IgD-negative memory B cell (primary cell): Measurements from ENCODE around the gene ZNF730. TPM values are rescaled to one million over a fixed set of nuclear protein-coding genes. Genes with fewer than 3 reads are reported as not detected.
"Not testable (repeated sequence)": the region's sequence is repeated elsewhere in the genome, so short reads cannot be mapped to it uniquely, and the experiment has no call there.

ENCODE experiments used
- H3K27ac Mint-ChIP-seq, 3 donors: one replicate each; pipeline ENCODE4 v1.8.0; 2020 to 2022; ENCODE audit warnings: mild to moderate bottlenecking in 3 of 3, mixed read lengths in 3 of 3, moderate library complexity in 1 of 3
- H3K27me3 Mint-ChIP-seq: one replicate; pipeline ENCODE4 v1.8.0; 2021; ENCODE audit warnings: mixed read lengths
- H3K36me3 Mint-ChIP-seq: one replicate; pipeline ENCODE4 v1.8.0; 2020; ENCODE audit warnings: mild to moderate bottlenecking, mixed read lengths
- H3K4me1 Mint-ChIP-seq, 3 donors: one replicate each; pipeline ENCODE4 v1.8.0; 2020 to 2022; ENCODE audit warnings: mixed read lengths in 3 of 3, mild to moderate bottlenecking in 1 of 3
- H3K4me3 Mint-ChIP-seq, 4 donors: one replicate each; pipeline ENCODE4 v1.8.0; 2020 to 2022; ENCODE audit warnings: mild to moderate bottlenecking in 4 of 4, mixed read lengths in 4 of 4, moderate library complexity in 3 of 4
- H3K9me3 Mint-ChIP-seq, 3 donors: one replicate each; pipeline ENCODE4 v1.8.0; 2020 to 2021; ENCODE audit warnings: mixed read lengths in 3 of 3, mild to moderate bottlenecking in 1 of 3
- polyA plus RNA-seq: library from polyadenylated mRNA; unstranded; fragments of 300-500 nt; fragmentation: Illumina TruSeq; gene quantifications from one replicate; pipeline ENCODE4 v1.2.3, GENCODE V29; 2021

Gene ZNF730
- polyA plus RNA-seq, result 0.83 TPM

GRCh38 chr19:23116802-23117571, at the start of gene ZNF730:
Gene ZNF730, plus strand, starts transcription at chr19:23117025. Its CDS starts 149 bp downstream, at chr19:23117174.
- Mint-ChIP-seq H3K27me3 (peaks cover 1% of the 10 kb centered on the region), H3K27ac (peak within 1 kb of the TSS in 1 of 3 donors; percentile 50), H3K9me3 (peaks cover 0 to 4% (median 3%) of the 10 kb centered on the region in 3 donors), H3K4me1 (peaks cover 2 to 4% (median 4%) of the 10 kb centered on the region in 3 donors), H3K4me3 (peak within 1 kb of the TSS; percentile 84 to 92 (median 90)), H3K36me3 (no peaks in the 10 kb centered on the region)

GRCh38 chr19:23070353-23071146, 46.3 kb upstream of the ZNF730 start:
- H3K27me3 Mint-ChIP-seq, result peaks cover 15% of the 10 kb centered on the region
- H3K36me3 Mint-ChIP-seq, result no peaks in the 10 kb centered on the region
- H3K9me3 Mint-ChIP-seq, result peaks cover 5 to 9% (median 6%) of the 10 kb centered on the region in 3 donors
- H3K27ac Mint-ChIP-seq, result no peak overlapping the region
- peaks cover 0 to 3% (median 2%) of the 10 kb centered on the region in 3 donors for H3K4me1 Mint-ChIP-seq
- peak overlapping the region in 1 of 4 donors; percentile 32 for H3K4me3 Mint-ChIP-seq

- no peak overlapping the region for H3K27ac Mint-ChIP-seq
- peaks cover 15% of the 10 kb centered on the region for H3K27me3 Mint-ChIP-seq
- H3K9me3 Mint-ChIP-seq, result peaks cover 4 to 9% (median 6%) of the 10 kb centered on the region in 3 donors
- peaks cover 0 to 5% (median 3%) of the 10 kb centered on the region in 3 donors for H3K4me1 Mint-ChIP-seq
- H3K4me3 Mint-ChIP-seq, result peak overlapping the region in 1 of 4 donors; percentile 65
- H3K36me3 Mint-ChIP-seq, result no peaks in the 10 kb centered on the region
These were observed 45.7 kb upstream of the ZNF730 start for GRCh38 chr19:23071147-23071511.

GRCh38 chr19:23075031-23075733, 41.6 kb upstream of the ZNF730 start:
- Mint-ChIP-seq H3K9me3 (peaks cover 2 to 9% (median 6%) of the 10 kb centered on the region in 3 donors), H3K27ac (no peak overlapping the region), H3K27me3 (peaks cover 13% of the 10 kb centered on the region), H3K4me1 (peaks cover 0 to 5% (median 3%) of the 10 kb centered on the region in 3 donors), H3K4me3 (peak overlapping the region; percentile 29 to 83 (median 62)), H3K36me3 (no peaks in the 10 kb centered on the region)

- not testable (repeated sequence) for H3K36me3 Mint-ChIP-seq, H3K27ac Mint-ChIP-seq, H3K9me3 Mint-ChIP-seq, H3K27me3 Mint-ChIP-seq, H3K4me3 Mint-ChIP-seq, H3K4me1 Mint-ChIP-seq
These were observed 39.0 kb upstream of the ZNF730 start for GRCh38 chr19:23077776-23078175.

- H3K4me3 Mint-ChIP-seq, result no peak overlapping the region
- peaks cover 3% of the 10 kb centered on the region for H3K36me3 Mint-ChIP-seq
- no peak overlapping the region for H3K27ac Mint-ChIP-seq
- peaks cover 15 to 30% (median 22%) of the 10 kb centered on the region in 3 donors for H3K9me3 Mint-ChIP-seq
- H3K4me1 Mint-ChIP-seq, result no peaks in the 10 kb centered on the region
- no peaks in the 10 kb centered on the region for H3K27me3 Mint-ChIP-seq
These were observed 23.0 kb upstream of the ZNF730 start for GRCh38 chr19:23093832-23094231.

- Mint-ChIP-seq H3K36me3 (peaks cover 3% of the 10 kb centered on the region), H3K4me3 (no peak overlapping the region), H3K27ac (no peak overlapping the region), H3K9me3 (peaks cover 13 to 35% (median 20%) of the 10 kb centered on the region in 3 donors), H3K27me3 (no peaks in the 10 kb centered on the region), H3K4me1 (no peaks in the 10 kb centered on the region)
These were observed 21.4 kb upstream of the ZNF730 start for GRCh38 chr19:23095418-23095817.

GRCh38 chr19:23098286-23098685, 18.5 kb upstream of the ZNF730 start:
- peaks cover 7 to 26% (median 13%) of the 10 kb centered on the region in 3 donors for H3K9me3 Mint-ChIP-seq

GRCh38 chr19:23098988-23099387, 17.8 kb upstream of the ZNF730 start:
- H3K27me3 Mint-ChIP-seq, result no peaks in the 10 kb centered on the region
- H3K4me1 Mint-ChIP-seq, result no peaks in the 10 kb centered on the region
- no peak overlapping the region for H3K4me3 Mint-ChIP-seq
- H3K36me3 Mint-ChIP-seq, result peaks cover 1% of the 10 kb centered on the region
- H3K9me3 Mint-ChIP-seq, result peaks cover 7 to 26% (median 13%) of the 10 kb centered on the region in 3 donors
- H3K27ac Mint-ChIP-seq, result no peak overlapping the region

More at GRCh38 chr19:23098286-23098685, 18.5 kb upstream of the ZNF730 start:
- Mint-ChIP-seq H3K36me3 (peaks cover 1% of the 10 kb centered on the region), H3K4me3 (no peak overlapping the region), H3K27ac (no peak overlapping the region), H3K4me1 (no peaks in the 10 kb centered on the region), H3K27me3 (no peaks in the 10 kb centered on the region)

- H3K4me3 Mint-ChIP-seq, result no peak overlapping the region
- H3K9me3 Mint-ChIP-seq, result peaks cover 7 to 23% (median 10%) of the 10 kb centered on the region in 3 donors
- H3K36me3 Mint-ChIP-seq, result peaks cover 1% of the 10 kb centered on the region
- H3K4me1 Mint-ChIP-seq, result no peaks in the 10 kb centered on the region
- no peaks in the 10 kb centered on the region for H3K27me3 Mint-ChIP-seq
- no peak overlapping the region for H3K27ac Mint-ChIP-seq
These were observed 16.9 kb upstream of the ZNF730 start for GRCh38 chr19:23099966-23100365.

- peaks cover 1% of the 10 kb centered on the region for H3K36me3 Mint-ChIP-seq
- peaks cover 6 to 16% (median 7%) of the 10 kb centered on the region in 3 donors for H3K9me3 Mint-ChIP-seq
- H3K27me3 Mint-ChIP-seq, result no peaks in the 10 kb centered on the region
- no peak overlapping the region for H3K4me3 Mint-ChIP-seq
- H3K27ac Mint-ChIP-seq, result no peak overlapping the region
- no peaks in the 10 kb centered on the region for H3K4me1 Mint-ChIP-seq
These were observed 15.6 kb upstream of the ZNF730 start for GRCh38 chr19:23101241-23101640.

- Mint-ChIP-seq H3K9me3 (peaks cover 0 to 4% (median 0%) of the 10 kb centered on the region in 3 donors), H3K27ac (no peak overlapping the region), H3K4me3 (peak overlapping the region in 1 of 4 donors; percentile 5), H3K4me1 (peaks cover 2 to 4% (median 4%) of the 10 kb centered on the region in 3 donors), H3K27me3 (peaks cover 1% of the 10 kb centered on the region), H3K36me3 (no peaks in the 10 kb centered on the region)
These were observed 1.6 kb downstream of the ZNF730 start for GRCh38 chr19:23118400-23118799.

- not testable (repeated sequence) for H3K27ac Mint-ChIP-seq, H3K27me3 Mint-ChIP-seq, H3K4me3 Mint-ChIP-seq, H3K36me3 Mint-ChIP-seq, H3K4me1 Mint-ChIP-seq, H3K9me3 Mint-ChIP-seq
These were observed 17.4 kb downstream of the ZNF730 start for GRCh38 chr19:23134211-23134610.

- peaks cover 0 to 1% (median 0%) of the 10 kb centered on the region in 3 donors for H3K4me1 Mint-ChIP-seq
- H3K36me3 Mint-ChIP-seq, result peaks cover 4% of the 10 kb centered on the region
- H3K27me3 Mint-ChIP-seq, result no peaks in the 10 kb centered on the region
- no peak overlapping the region for H3K27ac Mint-ChIP-seq
- no peak overlapping the region for H3K4me3 Mint-ChIP-seq
- H3K9me3 Mint-ChIP-seq, result peaks cover 11 to 35% (median 33%) of the 10 kb centered on the region in 3 donors
These were observed 29.0 kb downstream of the ZNF730 start for GRCh38 chr19:23145617-23146415.
